ENCODE data around the gene FBXW7. TPM values are rescaled to one million over a fixed set of nuclear protein-coding genes. Genes with fewer than 3 reads are reported as not detected.

The FBXW7 gene
- polyA plus RNA-seq, 1 of the 3 experiments (the other 2 are of a cell fraction) = 7.7 TPM

DNA sequence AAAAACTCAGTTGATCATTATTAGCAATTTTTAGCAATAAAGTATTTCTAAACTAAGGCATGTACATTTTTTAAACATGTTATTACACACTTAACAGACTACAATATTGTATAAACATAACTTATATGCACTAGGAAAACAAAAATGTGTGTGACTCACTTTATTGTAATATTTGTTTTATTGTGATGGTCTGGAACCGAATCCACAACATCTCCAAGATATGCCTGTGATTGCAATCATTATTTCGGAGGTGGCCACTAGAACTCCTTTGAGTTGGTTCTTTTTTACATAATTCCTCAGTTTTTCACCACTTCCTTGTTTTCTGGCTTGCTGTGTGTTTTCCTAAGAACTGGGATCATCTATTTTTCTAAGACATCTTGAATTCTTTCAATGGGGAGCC, 53.7 kb downstream of the FBXW7 start:
- no peaks in the 10 kb centered on the region for H3K9me3 ChIP-seq
- no peak for DNase-seq
- H3K27ac ChIP-seq (ENCODE audit: low read depth in 2 of 2, low read length in 1 of 2) = no peak overlapping the region
- peaks cover 0 to 12% of the 10 kb centered on the region in 2 experiments; a peak in 2 of 4 replicates for H3K4me1 ChIP-seq (ENCODE audit: control insufficient read depth in 1 of 2, insufficient read depth in 2 of 2, low read depth in 1 of 2, low read length in 1 of 2)
- ChIA-PET CTCF (interaction anchor here (1.0 kb wide), 1 partner anchor 19 kb away, joined by 3 read pairs; no protein-coding TSS in a partner anchor), POLR2A (no interaction called here)
- no peaks in the 10 kb centered on the region for H3K9me2 ChIP-seq
- no peaks in the 10 kb centered on the region for H3F3A ChIP-seq (replicated peaks; ENCODE audit: insufficient read depth)
- no peak overlapping the region for H3K4me2 ChIP-seq
- no peak overlapping the region for H3K4me3 ChIP-seq (ENCODE audit: low read depth in 2 of 2, low read length in 1 of 2)
- WGBS (ENCODE audit: low lambda C conversion rate) = 90% methylated on average over 2 of the region's 2 CpGs
- no peak overlapping the region for H3K9ac ChIP-seq
- no peaks in the 10 kb centered on the region; the same call in 1 of the 2 replicates for H4K20me1 ChIP-seq (ENCODE audit: insufficient read depth)
- no peaks in the 10 kb centered on the region for H3K27me3 ChIP-seq (ENCODE audit: insufficient read depth)
- peaks cover 64% of the 10 kb centered on the region for H3K79me2 ChIP-seq (ENCODE audit: insufficient read depth)
- TF ChIP-seq TCF12 (IDR thresholded peaks at IDR 0.05) (no peak), RXRA (IDR thresholded peaks at IDR 0.05; ENCODE audit: borderline replicate concordance, low read depth) (no peak), MXI1 (IDR thresholded peaks at IDR 0.05; ENCODE audit: low read depth, low read length) (no peak), JUND (IDR thresholded peaks at IDR 0.05) (no peak), GATA2 (CRISPR knock-in tag; IDR thresholded peaks at IDR 0.05) (no peak), FOXM1 (IDR thresholded peaks at IDR 0.05; ENCODE audit: low read depth) (no peak), ELF1 (IDR thresholded peaks at IDR 0.05) (no peak), EP300 (IDR thresholded peaks at IDR 0.05; ENCODE audit: borderline replicate concordance in 1 of 2, low read depth in 1 of 2, low read length in 1 of 2) (no peak), GABPA (IDR thresholded peaks at IDR 0.05; ENCODE audit: low read depth) (no peak), RCOR1 (IDR thresholded peaks at IDR 0.05; ENCODE audit: low read length) (no peak), RAD21 (IDR thresholded peaks at IDR 0.05; ENCODE audit: low read length) (no peak), SIN3A (IDR thresholded peaks at IDR 0.05; ENCODE audit: borderline replicate concordance, low read depth, low read length) (no peak), FOXJ3 (CRISPR knock-in tag; IDR thresholded peaks at IDR 0.05) (no peak), RFX5 (IDR thresholded peaks at IDR 0.05; ENCODE audit: low read length) (no peak)
- TF ChIP-seq, protein P1, sequence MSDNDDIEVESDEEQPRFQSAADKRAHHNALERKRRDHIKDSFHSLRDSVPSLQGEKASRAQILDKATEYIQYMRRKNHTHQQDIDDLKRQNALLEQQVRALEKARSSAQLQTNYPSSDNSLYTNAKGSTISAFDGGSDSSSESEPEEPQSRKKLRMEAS (IDR thresholded peaks at IDR 0.05; ENCODE audit: low read depth) = no peak
- TF ChIP-seq, protein P2, sequence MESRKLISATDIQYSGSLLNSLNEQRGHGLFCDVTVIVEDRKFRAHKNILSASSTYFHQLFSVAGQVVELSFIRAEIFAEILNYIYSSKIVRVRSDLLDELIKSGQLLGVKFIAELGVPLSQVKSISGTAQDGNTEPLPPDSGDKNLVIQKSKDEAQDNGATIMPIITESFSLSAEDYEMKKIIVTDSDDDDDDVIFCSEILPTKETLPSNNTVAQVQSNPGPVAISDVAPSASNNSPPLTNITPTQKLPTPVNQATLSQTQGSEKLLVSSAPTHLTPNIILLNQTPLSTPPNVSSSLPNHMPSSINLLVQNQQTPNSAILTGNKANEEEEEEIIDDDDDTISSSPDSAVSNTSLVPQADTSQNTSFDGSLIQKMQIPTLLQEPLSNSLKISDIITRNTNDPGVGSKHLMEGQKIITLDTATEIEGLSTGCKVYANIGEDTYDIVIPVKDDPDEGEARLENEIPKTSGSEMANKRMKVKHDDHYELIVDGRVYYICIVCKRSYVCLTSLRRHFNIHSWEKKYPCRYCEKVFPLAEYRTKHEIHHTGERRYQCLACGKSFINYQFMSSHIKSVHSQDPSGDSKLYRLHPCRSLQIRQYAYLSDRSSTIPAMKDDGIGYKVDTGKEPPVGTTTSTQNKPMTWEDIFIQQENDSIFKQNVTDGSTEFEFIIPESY (IDR thresholded peaks at IDR 0.05; ENCODE audit: borderline replicate concordance, low read depth) = no peak
- TF ChIP-seq, protein P3, sequence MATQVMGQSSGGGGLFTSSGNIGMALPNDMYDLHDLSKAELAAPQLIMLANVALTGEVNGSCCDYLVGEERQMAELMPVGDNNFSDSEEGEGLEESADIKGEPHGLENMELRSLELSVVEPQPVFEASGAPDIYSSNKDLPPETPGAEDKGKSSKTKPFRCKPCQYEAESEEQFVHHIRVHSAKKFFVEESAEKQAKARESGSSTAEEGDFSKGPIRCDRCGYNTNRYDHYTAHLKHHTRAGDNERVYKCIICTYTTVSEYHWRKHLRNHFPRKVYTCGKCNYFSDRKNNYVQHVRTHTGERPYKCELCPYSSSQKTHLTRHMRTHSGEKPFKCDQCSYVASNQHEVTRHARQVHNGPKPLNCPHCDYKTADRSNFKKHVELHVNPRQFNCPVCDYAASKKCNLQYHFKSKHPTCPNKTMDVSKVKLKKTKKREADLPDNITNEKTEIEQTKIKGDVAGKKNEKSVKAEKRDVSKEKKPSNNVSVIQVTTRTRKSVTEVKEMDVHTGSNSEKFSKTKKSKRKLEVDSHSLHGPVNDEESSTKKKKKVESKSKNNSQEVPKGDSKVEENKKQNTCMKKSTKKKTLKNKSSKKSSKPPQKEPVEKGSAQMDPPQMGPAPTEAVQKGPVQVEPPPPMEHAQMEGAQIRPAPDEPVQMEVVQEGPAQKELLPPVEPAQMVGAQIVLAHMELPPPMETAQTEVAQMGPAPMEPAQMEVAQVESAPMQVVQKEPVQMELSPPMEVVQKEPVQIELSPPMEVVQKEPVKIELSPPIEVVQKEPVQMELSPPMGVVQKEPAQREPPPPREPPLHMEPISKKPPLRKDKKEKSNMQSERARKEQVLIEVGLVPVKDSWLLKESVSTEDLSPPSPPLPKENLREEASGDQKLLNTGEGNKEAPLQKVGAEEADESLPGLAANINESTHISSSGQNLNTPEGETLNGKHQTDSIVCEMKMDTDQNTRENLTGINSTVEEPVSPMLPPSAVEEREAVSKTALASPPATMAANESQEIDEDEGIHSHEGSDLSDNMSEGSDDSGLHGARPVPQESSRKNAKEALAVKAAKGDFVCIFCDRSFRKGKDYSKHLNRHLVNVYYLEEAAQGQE (IDR thresholded peaks at IDR 0.05; ENCODE audit: low read depth, low read length) = no peak
- TF ChIP-seq, protein P4, sequence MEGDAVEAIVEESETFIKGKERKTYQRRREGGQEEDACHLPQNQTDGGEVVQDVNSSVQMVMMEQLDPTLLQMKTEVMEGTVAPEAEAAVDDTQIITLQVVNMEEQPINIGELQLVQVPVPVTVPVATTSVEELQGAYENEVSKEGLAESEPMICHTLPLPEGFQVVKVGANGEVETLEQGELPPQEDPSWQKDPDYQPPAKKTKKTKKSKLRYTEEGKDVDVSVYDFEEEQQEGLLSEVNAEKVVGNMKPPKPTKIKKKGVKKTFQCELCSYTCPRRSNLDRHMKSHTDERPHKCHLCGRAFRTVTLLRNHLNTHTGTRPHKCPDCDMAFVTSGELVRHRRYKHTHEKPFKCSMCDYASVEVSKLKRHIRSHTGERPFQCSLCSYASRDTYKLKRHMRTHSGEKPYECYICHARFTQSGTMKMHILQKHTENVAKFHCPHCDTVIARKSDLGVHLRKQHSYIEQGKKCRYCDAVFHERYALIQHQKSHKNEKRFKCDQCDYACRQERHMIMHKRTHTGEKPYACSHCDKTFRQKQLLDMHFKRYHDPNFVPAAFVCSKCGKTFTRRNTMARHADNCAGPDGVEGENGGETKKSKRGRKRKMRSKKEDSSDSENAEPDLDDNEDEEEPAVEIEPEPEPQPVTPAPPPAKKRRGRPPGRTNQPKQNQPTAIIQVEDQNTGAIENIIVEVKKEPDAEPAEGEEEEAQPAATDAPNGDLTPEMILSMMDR (IDR thresholded peaks at IDR 0.05) = no peak
- TF ChIP-seq, protein P5, sequence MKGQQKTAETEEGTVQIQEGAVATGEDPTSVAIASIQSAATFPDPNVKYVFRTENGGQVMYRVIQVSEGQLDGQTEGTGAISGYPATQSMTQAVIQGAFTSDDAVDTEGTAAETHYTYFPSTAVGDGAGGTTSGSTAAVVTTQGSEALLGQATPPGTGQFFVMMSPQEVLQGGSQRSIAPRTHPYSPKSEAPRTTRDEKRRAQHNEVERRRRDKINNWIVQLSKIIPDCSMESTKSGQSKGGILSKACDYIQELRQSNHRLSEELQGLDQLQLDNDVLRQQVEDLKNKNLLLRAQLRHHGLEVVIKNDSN (IDR thresholded peaks at IDR 0.05; ENCODE audit: borderline replicate concordance, low read depth) = no peak
- H3K36me3 ChIP-seq (replicated peaks in 1 of 2; ENCODE audit: control insufficient read depth in 1 of 2, insufficient read depth in 2 of 2, low read length in 1 of 2) = no peaks in the 10 kb centered on the region
- no peak overlapping the region for H2AFZ ChIP-seq (ENCODE audit: low read depth)
